GM10847 (cell line): ENCODE data around the gene ZNF516.

ENCODE experiments used
- POLR2A ChIP-seq: IDR thresholded peaks from 2 replicates; pipeline ENCODE4 v1.6.1; 2011; ENCODE audit not compliant: insufficient read length; ENCODE audit errors: extremely low read depth

ZNF516 gene

DNA sequence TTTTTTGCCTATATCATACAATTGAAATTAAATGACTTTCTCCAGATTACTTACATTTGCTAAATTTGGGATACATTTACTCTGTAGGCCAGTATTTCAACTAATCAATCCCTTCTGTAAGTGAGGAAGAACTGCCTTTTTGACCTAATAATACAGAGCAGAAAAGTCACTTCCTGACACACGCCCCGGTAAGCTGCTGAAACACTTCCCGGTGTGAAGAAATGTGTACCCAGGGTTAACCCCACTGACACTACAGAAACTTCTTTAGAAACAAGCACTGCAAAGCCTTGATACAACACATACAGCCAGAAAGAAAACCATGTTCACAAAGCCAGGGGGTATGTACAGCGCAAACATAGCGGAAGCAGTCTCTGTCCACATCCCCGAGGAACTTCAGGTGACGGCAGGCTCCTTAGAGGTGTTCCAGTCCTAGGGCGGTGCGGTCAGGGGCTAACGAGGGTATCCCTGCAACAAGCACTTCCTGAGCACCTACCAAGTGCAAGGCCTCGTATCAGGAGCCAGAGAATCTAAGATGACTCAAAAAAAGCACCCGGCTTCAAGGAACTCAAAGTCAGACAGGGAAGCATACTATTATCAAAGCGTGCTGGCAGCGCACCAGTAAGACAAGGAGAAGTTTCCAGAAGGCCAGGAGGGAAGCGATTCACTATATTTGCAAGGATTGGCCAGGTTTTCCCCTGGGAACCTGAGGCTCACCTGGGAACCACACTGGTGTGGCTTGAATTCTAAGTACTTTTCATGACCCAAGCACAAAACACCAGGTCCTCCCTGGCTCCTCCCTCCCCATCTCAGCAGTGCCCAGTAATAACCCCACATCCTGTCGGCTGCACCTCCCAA is 46.6 kb downstream of the ZNF516 start:
- no peak for TF ChIP-seq POLR2A

DNA sequence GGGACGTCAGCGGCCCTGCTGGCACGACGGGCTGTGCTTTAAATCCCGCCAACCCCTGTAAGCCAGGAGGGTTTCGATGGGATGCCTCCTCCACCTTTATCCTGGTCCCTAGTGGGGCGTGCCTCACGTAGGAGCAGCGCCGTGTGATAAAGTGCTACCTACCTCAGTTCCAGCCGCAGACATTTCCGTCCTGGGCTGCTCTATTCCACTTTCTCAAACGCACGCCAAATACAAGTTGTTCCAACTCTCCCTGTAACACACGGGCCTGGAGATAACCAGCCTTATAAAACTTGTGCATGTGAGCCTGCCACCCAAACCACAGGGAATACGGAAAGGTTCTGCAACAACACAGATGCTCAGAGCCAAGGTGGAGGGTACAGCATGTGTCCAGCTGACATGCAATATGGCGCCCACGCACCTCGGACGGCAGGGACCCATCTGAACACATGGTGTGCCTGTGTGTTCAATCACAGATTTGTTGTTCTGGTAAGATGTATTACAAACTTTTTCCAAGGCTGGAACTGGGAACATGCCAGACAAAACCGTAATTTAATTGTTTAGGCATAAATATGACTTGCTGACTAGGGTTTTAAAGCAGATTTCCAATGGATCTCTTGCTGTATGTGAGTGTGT is 47.7 kb downstream of the ZNF516 start:
- TF ChIP-seq POLR2A = no peak

DNA sequence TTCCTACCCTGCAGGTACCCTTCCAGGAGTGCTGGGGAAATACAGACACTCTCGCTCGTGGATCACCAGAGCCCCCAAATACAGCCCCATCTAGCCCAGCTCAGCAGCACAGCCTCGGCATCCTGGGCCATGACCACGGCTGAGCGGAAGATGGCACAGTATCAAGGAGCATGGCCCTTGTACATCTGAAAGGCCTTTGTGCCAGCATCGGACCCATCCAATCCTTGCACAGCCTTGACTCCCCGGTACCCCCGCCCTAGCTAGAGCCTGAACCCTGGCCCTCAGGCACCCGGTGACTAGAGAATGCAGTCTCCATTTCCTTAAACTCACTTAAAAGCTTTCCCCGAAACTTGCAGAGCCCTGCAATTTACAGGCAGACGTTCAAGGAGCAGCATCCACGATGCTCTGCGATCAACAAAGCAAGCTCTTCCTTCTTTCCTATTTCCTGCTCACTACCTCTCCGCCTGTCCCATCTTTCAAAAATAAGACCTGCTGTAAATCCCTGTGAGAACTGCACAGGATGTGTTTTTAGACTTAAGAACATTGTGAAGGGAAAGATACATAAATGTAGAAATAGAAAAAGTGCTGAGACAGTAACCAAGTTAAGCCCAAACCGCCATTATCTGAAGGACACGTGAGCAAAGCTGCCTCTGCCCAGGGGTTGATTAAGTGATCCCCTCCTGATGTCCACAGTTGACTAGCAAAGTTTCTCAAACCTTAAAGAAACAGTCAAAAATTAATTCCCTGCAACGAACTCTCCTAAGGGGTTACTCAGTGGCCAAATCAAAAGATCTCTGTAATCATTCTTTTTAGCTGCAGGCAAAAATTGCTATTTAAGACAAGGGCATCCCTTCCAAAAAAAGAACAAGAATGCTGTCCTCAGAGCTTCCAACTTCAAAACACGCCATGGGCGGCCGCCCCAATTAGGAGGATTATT is 48.5 kb downstream of the ZNF516 start:
- TF ChIP-seq POLR2A = no peak

DNA sequence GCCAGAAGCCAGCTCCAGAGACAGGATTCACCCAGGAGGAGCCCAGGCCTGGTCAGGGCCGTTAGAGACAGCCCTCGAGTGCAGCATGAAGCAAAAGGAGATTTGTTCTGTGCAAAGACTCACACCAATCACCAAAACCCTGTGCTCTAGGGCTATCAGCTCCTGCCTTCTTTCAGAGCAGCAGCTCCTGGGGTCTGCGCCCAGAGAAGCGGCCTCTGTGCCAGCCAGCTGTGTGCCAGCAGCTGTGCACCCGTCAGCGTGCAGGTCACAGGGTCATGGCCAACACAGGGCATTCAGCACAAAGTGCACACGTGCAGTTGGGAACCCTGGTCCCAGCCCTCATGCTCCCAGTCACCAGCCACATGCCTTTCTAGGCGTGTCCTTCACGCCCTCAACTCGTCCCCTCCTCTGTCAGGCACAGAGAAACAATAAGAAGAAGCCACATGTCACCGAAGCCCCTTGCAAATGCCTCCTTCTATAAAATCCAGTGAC is 49.3 kb downstream of the ZNF516 start:
- no peak for TF ChIP-seq POLR2A

DNA sequence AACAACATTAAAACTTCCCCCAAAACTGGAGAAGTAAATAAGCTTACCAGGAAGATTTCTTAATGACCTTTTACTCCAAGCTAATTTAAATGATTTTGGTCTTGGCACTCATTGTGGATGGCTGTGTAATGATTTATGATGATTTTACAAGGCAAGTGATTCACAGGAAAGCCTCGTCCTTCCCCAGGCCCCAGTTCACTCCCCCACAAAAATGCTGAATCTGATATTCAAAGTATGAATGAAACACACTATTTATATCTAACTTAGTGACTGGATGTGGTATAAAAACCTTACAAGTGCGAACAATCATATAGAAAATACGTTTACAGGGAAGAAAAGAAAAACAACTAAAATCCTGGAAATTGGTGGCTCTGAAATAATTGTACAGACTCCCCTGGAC is 49.8 kb downstream of the ZNF516 start:
- TF ChIP-seq POLR2A = no peak

DNA sequence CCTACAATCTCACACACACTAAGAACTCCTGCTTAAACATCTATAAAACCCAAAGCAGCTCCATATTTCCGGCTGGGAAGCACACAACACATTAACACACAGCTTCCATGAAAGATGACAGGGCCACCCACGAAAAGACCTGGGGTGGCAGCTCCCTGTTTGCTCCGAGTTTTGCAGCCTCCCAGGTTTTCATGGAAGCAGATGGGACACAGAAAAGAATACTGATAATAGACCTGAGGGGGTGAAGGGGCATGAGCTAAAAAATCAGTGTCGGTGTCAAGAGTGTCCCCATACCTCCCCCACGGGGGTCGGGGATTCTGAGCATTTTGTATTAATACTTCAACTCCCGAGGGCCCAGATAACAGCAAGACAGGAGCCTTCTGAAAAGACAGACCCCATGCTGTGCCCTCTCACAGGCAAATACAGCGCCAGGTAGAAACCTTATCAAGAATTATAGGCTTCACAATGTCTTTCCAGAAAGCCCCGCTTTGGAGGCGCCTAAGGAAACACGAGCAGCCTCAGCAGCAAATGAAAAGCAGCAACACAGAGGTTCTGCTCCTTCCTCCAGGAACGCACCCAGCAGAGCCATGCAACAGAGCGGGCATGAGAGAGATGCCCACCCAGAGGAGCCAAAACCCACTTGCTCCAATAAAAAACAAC is 50.5 kb downstream of the ZNF516 start:
- no peak for TF ChIP-seq POLR2A

DNA sequence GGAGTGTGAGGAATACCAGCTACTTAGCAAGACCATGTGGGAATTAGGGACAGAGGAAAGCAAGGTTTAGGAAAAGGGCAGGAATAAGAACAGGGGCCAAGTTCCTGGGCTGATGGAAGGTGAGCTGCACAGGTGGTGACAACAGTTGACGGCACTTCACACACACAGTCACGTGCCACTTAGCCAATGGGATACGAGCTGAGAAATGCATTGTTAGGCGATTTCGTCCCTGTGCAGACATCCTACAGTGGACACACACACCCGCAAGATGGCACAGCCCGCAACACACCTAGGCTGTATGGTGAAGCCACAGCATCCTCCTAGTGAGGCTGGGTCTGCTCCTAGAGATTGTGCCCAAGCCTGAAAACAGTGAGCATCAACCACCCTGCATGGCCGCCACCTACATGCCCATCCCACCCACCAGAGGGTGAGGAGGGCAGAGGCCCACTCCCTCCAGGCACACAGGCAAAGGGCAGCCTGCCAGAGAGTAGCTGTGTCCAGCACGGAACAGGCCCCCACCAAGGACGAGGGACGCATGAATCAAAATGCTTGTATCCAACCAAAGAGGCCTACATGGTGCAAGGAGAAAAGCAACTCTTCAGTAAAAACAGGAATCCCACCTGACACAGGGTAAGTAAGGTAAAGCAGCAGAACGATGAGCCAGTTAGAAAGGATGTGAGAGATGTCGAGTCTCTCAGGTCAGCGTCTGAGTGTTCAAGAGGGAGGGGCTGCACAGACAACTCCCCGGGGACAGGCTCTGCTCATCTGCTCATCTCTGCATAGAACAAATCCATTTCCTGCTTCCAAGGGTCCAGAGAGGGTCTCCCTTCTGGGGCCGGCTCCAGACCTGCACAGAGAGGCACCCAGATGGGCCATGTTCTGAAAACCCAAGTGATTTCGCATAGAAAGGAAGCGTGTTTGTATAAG is 51.3 kb downstream of the ZNF516 start:
- no peak for TF ChIP-seq POLR2A

DNA sequence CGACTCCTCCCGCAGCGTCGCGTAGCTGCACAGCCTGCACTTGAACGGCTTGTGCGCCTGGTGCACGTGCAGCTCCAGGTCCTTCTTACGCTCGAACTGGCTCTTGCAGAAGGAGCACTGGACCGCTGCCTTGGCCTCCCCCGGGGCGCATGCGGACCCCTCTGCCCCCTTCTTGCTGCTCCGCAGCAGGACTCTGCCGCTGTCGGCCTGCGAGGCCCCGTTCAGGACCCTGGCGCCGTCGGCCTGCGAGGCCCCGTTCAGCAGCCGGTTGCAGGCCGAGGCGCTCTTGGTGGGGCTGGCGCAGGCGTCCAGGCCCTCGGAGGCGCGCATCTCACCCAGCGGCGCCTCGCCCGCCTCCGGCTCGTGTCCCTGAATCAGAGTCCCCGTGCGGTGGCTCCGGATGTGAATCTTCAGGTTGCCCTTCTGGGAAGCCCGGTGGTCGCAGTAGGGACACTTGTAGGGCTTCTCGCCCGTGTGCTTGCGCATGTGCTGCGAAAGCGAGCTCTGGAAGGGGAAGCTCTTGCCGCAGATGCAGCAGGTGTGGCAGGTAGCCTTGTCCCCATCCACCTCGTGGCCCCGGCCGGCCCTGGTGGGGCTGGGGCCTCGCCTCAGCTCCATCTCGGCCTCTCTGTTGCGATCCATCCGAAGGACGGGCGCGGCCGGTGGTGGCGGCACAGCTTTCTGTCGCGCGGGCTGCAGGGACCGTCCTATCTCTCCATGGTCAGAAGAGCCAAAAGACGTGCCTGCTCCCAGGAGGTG is 52.5 kb downstream of the ZNF516 start:
- TF ChIP-seq POLR2A = no peak

DNA sequence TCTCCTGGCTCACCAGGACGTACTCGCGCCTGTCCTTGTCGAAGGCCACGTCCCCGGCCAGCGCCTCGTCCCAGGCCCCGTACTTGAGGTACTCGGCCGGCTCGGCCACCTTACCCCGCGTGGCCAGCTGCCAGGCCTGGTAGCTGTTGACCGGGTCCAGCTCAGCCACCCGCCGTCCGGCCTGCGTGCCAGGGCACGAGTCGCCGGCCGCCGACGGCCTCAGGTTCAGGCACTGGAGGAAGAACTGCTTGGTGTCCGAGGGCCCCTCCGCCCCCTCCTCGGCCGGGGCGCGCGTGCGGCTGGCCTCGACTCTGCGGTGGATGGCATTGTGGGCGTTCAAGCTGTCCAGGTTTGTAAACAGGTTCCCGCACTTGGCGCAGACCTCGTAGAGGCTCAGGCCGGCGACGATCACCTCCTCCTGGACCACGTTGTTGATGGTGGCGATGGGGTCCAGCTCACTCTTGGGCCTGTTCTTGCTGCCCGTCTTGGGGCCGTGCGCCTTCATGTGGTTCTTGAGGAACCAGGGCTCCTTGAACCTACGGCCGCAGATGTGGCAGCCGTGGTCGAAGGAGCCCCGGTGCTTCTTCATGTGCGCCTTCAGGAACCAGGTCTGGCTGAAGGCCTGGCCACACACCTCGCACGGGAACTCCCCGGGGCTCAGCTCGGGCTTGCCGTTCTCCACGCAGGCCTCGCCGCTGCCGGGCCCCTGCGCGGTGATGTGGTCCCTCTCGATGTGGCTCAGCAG is 53.2 kb downstream of the ZNF516 start:
- TF ChIP-seq POLR2A = no peak

DNA sequence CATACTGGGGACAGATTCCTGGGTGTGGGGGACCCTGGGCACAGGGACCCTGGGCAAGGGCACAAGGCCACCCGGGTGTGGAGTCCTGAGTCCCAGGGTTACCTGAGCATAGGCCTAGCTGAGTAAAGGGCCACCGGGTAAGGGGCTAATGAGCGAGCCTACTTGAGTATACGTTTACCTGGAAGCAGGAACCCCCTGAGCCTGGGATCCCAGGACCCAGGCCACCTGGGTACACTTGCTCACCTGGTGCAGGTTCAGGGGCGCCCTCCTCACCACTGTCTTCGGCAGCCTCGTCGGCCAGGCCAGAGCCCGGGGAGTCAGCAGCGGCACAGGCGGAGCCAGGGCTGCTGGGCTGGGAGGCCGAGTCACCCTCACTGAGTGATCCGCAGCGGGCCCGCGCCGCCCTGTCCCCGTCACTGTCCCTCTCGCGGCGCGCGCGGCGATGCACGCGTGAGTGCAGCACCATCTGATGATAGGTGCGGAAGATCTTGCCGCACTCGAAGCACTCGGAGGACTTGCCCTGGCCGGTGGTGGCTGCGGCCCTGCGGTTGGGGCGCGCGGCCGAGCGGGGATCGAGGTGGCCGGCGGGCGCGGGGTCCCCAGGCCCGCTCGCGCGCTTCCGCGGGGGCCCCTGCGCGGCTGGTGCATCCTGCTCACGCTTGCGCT is 53.9 kb downstream of the ZNF516 start:
- no peak for TF ChIP-seq POLR2A

DNA sequence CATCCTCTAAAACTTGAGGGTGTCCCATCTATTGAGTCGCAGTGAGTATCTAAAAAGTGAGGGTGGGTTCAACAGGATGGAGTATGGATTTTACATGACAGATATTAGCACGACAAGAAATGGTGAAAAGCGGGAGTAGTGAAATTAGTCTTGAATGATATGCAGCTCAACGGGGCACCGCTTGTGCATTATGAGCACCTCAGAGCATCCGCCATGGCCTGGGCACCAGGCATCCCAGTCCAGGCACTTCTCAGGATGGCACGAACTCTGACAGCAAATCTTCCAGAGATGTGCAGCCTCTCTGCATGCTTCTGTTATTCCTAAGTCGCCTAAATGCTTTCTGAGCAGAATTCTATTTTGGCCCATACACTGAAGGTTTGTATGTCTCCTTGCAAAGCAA is 57.1 kb downstream of the ZNF516 start:
- TF ChIP-seq POLR2A = no peak

DNA sequence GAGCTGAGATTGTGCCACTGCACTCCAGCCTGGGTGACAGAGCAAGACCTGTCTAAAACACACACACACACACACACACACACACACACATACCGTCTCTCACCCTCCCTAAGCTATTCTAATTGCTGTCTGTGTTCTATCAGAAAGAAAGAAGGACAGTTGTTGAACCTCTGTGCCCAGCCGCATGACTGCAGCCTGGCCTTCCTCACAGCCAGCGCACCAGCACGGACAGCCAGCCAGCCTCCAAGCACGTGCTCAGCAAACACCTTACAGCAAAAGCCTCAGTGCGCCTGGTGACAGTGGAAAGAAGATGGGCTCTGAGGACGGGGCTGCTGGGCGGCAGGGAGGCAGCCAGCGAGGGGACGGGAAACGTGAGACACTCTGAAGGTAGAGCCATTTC is 58.0 kb downstream of the ZNF516 start:
- no peak for TF ChIP-seq POLR2A
